Liver (tissue), 9 donors: ENCODE data around the gene NTN3. TPM values are rescaled to one million over a fixed set of nuclear protein-coding genes. Genes with fewer than 3 reads are reported as not detected.

Source experiments
- DNase-seq: peaks from one replicate; pipeline ENCODE4 v3.0.0-alpha.2; 2017; ENCODE audit warnings: low spot score
- H3K27ac ChIP-seq, 2 donors: one replicate each; pipeline ENCODE4 v1.7.0; 2013; ENCODE audit warnings: inconsistent platforms in 2 of 2, low read length in 2 of 2, control low read depth in 1 of 2, low read depth in 1 of 2, mild to moderate bottlenecking in 1 of 2
- H3K27me3 ChIP-seq, 4 donors: one replicate each; pipeline versions ENCODE4 v1.6.1 to v1.7.0; 2013; ENCODE audit warnings: low read length in 3 of 4, inconsistent platforms in 1 of 4, mild to moderate bottlenecking in 1 of 4, moderate library complexity in 1 of 4; ENCODE audit not compliant: control insufficient read depth in 4 of 4, insufficient read depth in 4 of 4
- H3K36me3 ChIP-seq, 4 donors: one replicate each; pipeline versions ENCODE4 v1.6.1 to v1.7.0; 2013; ENCODE audit warnings: low read length in 3 of 4, mild to moderate bottlenecking in 3 of 4, low read depth in 1 of 4, moderate library complexity in 1 of 4; ENCODE audit not compliant: control insufficient read depth in 4 of 4, insufficient read depth in 3 of 4
- H3K4me1 ChIP-seq, 4 donors: one replicate each; pipeline versions ENCODE4 v1.6.1 to v1.7.0; 2013; ENCODE audit warnings: low read length in 3 of 4, mild to moderate bottlenecking in 3 of 4, moderate library complexity in 1 of 4; ENCODE audit not compliant: control insufficient read depth in 4 of 4, insufficient read depth in 4 of 4
- H3K4me3 ChIP-seq, 3 donors: one replicate each; pipeline versions ENCODE4 v1.6.1 to v1.7.0; 2013; ENCODE audit warnings: low read length in 3 of 3, control low read depth in 1 of 3, low read depth in 1 of 3, mild to moderate bottlenecking in 1 of 3
- H3K9ac ChIP-seq, 2 donors: one replicate each; pipeline ENCODE4 v1.7.0; 2013; ENCODE audit warnings: low read length in 2 of 2, mild to moderate bottlenecking in 2 of 2, moderate library complexity in 2 of 2, control low read depth in 1 of 2, low read depth in 1 of 2
- H3K9me3 ChIP-seq, 4 donors: one replicate each; pipeline versions ENCODE4 v1.6.1 to v1.7.0; 2013; ENCODE audit warnings: low read length in 3 of 4; ENCODE audit not compliant: control insufficient read depth in 4 of 4
- EGR1 ChIP-seq, 2 donors: IDR thresholded peaks; 2 replicates each; pipeline ENCODE4 v1.6.1; 2016 to 2018; ENCODE audit warnings: antibody characterized with exemption in 2 of 2, low read depth in 2 of 2
- FOXA1 ChIP-seq: IDR thresholded peaks from 2 replicates; pipeline ENCODE4 v1.6.1; 2016; ENCODE audit warnings: antibody characterized with exemption
- FOXA2 ChIP-seq: IDR thresholded peaks from 2 replicates; pipeline ENCODE4 v1.6.1; 2016; ENCODE audit warnings: antibody characterized with exemption
- GABPA ChIP-seq, 2 donors: IDR thresholded peaks in 1 of 2; conservative IDR thresholded peaks in 1 of 2; 2 replicates each; pipeline ENCODE4 v1.6.1; 2016; ENCODE audit warnings: antibody characterized with exemption in 2 of 2, mild to moderate bottlenecking in 1 of 2, moderate library complexity in 1 of 2
- HNF4A ChIP-seq, 2 donors: conservative IDR thresholded peaks; 2 replicates each; pipeline ENCODE4 v1.6.1; 2016; ENCODE audit warnings: antibody characterized with exemption in 2 of 2, mild to moderate bottlenecking in 2 of 2
- HNF4G ChIP-seq: IDR thresholded peaks from 2 replicates; pipeline ENCODE4 v1.6.1; 2016; ENCODE audit warnings: antibody characterized with exemption
- JUND ChIP-seq, 2 donors: IDR thresholded peaks; 2 replicates each; pipeline ENCODE4 v1.6.1; 2016; ENCODE audit warnings: antibody characterized with exemption in 2 of 2
- NR2F2 ChIP-seq: IDR thresholded peaks from 2 replicates; pipeline ENCODE4 v1.6.1; 2016; ENCODE audit warnings: antibody characterized with exemption
- RAD21 ChIP-seq, 2 donors: IDR thresholded peaks; 2 replicates each; pipeline ENCODE4 v1.6.1; 2016; ENCODE audit warnings: antibody characterized with exemption in 2 of 2, mild to moderate bottlenecking in 2 of 2
- SP1 ChIP-seq: IDR thresholded peaks from 2 replicates; pipeline ENCODE4 v1.6.1; 2018; ENCODE audit warnings: antibody characterized with exemption, mild to moderate bottlenecking
- TAF1 ChIP-seq: conservative IDR thresholded peaks from 2 replicates; pipeline ENCODE4 v1.6.1; 2016; ENCODE audit warnings: antibody characterized with exemption, mild to moderate bottlenecking
- YY1 ChIP-seq: IDR thresholded peaks from 2 replicates; pipeline ENCODE4 v1.6.1; 2016; ENCODE audit warnings: antibody characterized with exemption, mild to moderate bottlenecking
- WGBS: extraction: QIAGEN DNeasy Blood & Tissue Kit; methylation state at CpG from one replicate; pipeline ENCODE4 v1.1.7; 2013; 5-methylcytosine and 5-hydroxymethylcytosine counted together
- polyA plus RNA-seq, 2 donors: library from polyadenylated mRNA; stranded (reverse) in 1 of 2; unstranded in 1 of 2; fragments of 200-250 nt in 1 of 2; fragments of >200 nt in 1 of 2; fragmentation: Nextera tagmentation in 1 of 2; extraction: Ambion mirVana in 1 of 2; gene quantifications; one replicate each; pipeline versions ENCODE4 v1.2.1 to v1.2.3, GENCODE V29; 2013 to 2015
- total RNA-seq, 2 donors: library from RNA; depleted of rRNA; stranded (reverse); fragments of >200 nt; gene quantifications; one replicate each; pipeline ENCODE4 v1.2.3, GENCODE V29; 2014
- TF ChIP-seq, protein P1 (sequence below): IDR thresholded peaks from 2 replicates; pipeline ENCODE4 v1.6.1; 2016; ENCODE audit warnings: antibody characterized with exemption
- TF ChIP-seq, protein P2 (sequence below): fragments of 150-350 bp; IDR thresholded peaks from 2 replicates; pipeline ENCODE4 v1.5.1; 2017; ENCODE audit warnings: improper control_type of control experiment, low read depth, low read length; ENCODE audit not compliant: missing input control
- TF ChIP-seq, protein P3 (sequence below): IDR thresholded peaks from 2 replicates; pipeline ENCODE4 v1.6.1; 2016; ENCODE audit warnings: antibody characterized with exemption
- TF ChIP-seq, protein P4 (sequence below): IDR thresholded peaks from 2 replicates; pipeline ENCODE4 v1.6.1; 2016; ENCODE audit warnings: antibody characterized with exemption, mild to moderate bottlenecking
- donor health status: healthy.
- donor health status: healthy.
- donor health status: healthy.
- donor health status: healthy.
- donor health status: healthy.

Gene NTN3
- total and polyA plus RNA-seq, 4 donors = 0.19 to 2.3 (median 0.28) TPM; not detected in 1

DNA sequence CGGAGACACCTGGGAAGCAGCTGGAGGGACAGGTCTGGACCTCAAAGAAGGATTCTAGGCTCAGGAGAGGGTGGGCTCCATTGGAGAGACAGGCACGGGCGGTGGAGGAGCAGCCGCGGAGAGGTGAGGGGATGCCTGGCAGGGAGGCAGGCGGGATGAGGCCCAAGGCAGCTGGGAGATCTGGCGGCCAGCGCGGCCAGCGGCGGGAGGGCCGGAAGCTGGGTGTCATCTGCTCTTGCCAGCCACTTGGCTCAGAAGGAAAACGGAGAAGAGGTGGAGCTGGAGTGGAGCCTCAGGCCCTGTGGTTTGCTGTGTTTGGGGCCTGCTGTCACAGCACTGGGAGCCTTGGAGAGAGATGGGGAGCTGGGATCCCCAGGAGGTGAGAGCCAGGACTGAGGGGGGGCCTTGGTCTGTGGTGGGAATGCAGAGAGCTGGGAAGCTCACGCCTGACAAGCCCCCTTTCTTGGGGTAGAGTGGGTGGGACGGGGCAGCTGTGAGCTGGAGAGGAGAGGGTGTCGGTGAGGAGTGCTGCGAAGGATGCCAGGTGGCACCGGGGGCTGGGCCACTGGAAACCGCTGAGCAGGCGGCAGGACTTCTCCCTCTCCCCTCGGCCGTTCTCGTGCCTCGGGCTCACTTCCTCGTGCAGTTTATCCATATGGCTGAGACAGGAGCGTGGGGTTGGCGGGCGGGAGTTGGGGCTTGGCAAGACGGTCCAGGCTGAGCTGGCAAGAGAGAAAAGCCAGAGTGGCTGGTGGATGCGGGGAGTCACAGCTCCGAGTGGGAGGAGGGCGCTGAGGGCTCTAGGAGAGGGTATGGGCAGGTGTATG, 11.8 kb downstream of the NTN3 start:
- H3K36me3 ChIP-seq = no peaks in the 10 kb centered on the region
- H3K27me3 ChIP-seq = no peaks in the 10 kb centered on the region
- peaks cover 20 to 52% (median 31%) of the 10 kb centered on the region in 4 donors for H3K4me1 ChIP-seq
- no peak for TF ChIP-seq NR2F2
- TF ChIP-seq GABPA (IDR thresholded peaks at IDR 0.05 in 1 of 2, conservative IDR thresholded peaks at IDR 0.05 in 1 of 2) = no peak
- TF ChIP-seq FOXA2 = no peak
- no peak overlapping the region for H3K4me3 ChIP-seq
- H3K27ac ChIP-seq = no peak overlapping the region
- DNase-seq = no peak
- H3K9me3 ChIP-seq = no peaks in the 10 kb centered on the region
- WGBS = 79% methylated on average over 32 of the region's 32 CpGs
- H3K9ac ChIP-seq = no peak overlapping the region

DNA sequence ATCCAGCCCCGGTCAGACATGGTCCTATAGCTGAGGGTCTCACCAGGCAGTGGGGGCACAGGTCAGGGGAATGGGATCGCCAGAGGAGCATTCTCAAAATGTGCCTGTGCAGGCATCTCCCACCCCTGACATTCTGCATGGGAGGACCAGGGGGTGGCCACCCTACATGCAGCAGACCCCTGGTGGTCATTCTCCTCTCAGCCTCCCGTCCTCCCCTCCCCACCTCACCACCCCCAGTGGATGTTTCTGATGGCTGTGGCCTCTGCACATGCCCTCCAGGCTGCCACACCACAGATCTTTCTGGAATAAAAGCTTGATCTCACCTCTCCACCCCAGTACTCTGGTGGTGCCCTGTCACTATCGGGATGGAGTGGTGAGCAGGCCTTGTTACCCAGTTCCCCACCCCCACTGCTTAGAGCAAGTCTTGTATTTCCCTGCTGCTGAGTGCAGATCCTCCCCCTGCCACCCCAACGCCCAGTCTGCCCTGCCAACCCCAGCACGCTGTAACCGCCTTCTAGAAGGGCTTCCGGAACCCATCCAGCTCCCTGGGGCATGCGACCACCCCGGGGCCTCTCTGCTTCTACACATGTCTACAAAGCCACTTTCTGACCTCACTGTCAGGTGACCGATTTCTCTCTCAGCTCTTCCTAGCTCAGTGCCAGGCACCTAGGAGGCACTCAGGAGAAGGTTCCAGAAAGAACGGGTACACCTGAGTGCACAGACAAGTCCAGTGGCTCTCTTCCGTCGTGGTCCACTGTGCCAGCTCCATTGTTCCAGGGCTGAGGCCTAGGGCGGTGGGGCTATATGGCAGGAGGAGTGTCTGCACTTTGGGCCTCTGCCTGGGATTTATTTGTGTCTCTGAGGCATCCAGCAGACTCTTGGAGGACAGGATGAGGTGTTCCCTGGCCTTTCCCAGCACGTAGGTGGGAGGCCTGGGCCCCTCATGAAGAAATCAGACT, 13.1 kb downstream of the NTN3 start:
- WGBS = 93% methylated on average over 16 of the region's 16 CpGs
- no peak for DNase-seq

More for the DNA sequence above, 13.1 kb downstream of the NTN3 start:
- no peaks in the 10 kb centered on the region for H3K9me3 ChIP-seq
- TF ChIP-seq FOXA1 (no peak), SP1 (no peak), FOXA2 (no peak), HNF4A (conservative IDR thresholded peaks at IDR 0.05) (no peak), RAD21 (IDR thresholded peaks at IDR 0.05) (no peak), JUND (IDR thresholded peaks at IDR 0.05) (no peak), HNF4G (no peak), EGR1 (IDR thresholded peaks at IDR 0.05; ENCODE audit: low read depth in 2 of 2) (no peak), YY1 (no peak), TAF1 (no peak)
- TF ChIP-seq, protein P1, sequence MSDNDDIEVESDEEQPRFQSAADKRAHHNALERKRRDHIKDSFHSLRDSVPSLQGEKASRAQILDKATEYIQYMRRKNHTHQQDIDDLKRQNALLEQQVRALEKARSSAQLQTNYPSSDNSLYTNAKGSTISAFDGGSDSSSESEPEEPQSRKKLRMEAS = no peak
- TF ChIP-seq, protein P2, sequence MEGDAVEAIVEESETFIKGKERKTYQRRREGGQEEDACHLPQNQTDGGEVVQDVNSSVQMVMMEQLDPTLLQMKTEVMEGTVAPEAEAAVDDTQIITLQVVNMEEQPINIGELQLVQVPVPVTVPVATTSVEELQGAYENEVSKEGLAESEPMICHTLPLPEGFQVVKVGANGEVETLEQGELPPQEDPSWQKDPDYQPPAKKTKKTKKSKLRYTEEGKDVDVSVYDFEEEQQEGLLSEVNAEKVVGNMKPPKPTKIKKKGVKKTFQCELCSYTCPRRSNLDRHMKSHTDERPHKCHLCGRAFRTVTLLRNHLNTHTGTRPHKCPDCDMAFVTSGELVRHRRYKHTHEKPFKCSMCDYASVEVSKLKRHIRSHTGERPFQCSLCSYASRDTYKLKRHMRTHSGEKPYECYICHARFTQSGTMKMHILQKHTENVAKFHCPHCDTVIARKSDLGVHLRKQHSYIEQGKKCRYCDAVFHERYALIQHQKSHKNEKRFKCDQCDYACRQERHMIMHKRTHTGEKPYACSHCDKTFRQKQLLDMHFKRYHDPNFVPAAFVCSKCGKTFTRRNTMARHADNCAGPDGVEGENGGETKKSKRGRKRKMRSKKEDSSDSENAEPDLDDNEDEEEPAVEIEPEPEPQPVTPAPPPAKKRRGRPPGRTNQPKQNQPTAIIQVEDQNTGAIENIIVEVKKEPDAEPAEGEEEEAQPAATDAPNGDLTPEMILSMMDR = no peak
- TF ChIP-seq, protein P3, sequence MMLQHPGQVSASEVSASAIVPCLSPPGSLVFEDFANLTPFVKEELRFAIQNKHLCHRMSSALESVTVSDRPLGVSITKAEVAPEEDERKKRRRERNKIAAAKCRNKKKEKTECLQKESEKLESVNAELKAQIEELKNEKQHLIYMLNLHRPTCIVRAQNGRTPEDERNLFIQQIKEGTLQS = no peak
- TF ChIP-seq, protein P4, sequence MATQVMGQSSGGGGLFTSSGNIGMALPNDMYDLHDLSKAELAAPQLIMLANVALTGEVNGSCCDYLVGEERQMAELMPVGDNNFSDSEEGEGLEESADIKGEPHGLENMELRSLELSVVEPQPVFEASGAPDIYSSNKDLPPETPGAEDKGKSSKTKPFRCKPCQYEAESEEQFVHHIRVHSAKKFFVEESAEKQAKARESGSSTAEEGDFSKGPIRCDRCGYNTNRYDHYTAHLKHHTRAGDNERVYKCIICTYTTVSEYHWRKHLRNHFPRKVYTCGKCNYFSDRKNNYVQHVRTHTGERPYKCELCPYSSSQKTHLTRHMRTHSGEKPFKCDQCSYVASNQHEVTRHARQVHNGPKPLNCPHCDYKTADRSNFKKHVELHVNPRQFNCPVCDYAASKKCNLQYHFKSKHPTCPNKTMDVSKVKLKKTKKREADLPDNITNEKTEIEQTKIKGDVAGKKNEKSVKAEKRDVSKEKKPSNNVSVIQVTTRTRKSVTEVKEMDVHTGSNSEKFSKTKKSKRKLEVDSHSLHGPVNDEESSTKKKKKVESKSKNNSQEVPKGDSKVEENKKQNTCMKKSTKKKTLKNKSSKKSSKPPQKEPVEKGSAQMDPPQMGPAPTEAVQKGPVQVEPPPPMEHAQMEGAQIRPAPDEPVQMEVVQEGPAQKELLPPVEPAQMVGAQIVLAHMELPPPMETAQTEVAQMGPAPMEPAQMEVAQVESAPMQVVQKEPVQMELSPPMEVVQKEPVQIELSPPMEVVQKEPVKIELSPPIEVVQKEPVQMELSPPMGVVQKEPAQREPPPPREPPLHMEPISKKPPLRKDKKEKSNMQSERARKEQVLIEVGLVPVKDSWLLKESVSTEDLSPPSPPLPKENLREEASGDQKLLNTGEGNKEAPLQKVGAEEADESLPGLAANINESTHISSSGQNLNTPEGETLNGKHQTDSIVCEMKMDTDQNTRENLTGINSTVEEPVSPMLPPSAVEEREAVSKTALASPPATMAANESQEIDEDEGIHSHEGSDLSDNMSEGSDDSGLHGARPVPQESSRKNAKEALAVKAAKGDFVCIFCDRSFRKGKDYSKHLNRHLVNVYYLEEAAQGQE = no peak
- no peak overlapping the region for H3K9ac ChIP-seq
- H3K4me1 ChIP-seq = peaks cover 21 to 47% (median 30%) of the 10 kb centered on the region in 4 donors
- no peaks in the 10 kb centered on the region for H3K27me3 ChIP-seq
- H3K4me3 ChIP-seq = no peak overlapping the region
- H3K27ac ChIP-seq = peak overlapping the region; percentile 5 to 32
- no peaks in the 10 kb centered on the region for H3K36me3 ChIP-seq
